NCI-H748 (cell line): Measurements from ENCODE around the gene CD209.

Experiments used
- DNase-seq: peaks from one replicate; lab custom pipeline; 2025; ENCODE audit not compliant: unreplicated experiment; lab: John Stamatoyannopoulos, UW

CD209 gene

GRCh38 chr19:7706188-7706954 lies 41.0 kb downstream of the CD209 start:
- DNase-seq, result no peak

- DNase-seq, result no peak
These were observed 41.7 kb downstream of the CD209 start for GRCh38 chr19:7705387-7706187.

- DNase-seq, result no peak
These were observed 42.9 kb downstream of the CD209 start for GRCh38 chr19:7704280-7705060.

GRCh38 chr19:7703332-7703731 lies 44.0 kb downstream of the CD209 start:
- DNase-seq, result no peak

GRCh38 chr19:7701654-7702457 lies 45.5 kb downstream of the CD209 start, which contains the start of gene FCER2:
Gene FCER2 (minus strand): TSS chr19:7702131. CDS start chr19:7699760, 2,371 bp downstream.
- DNase-seq, result no peak

GRCh38 chr19:7701049-7701653 lies 46.2 kb downstream of the CD209 start:
- DNase-seq, result no peak

GRCh38 chr19:7699417-7700401 lies 47.6 kb downstream of the CD209 start:
- DNase-seq, result no peak

GRCh38 chr19:7699003-7699402 lies 48.3 kb downstream of the CD209 start:
- no peak for DNase-seq

- no peak for DNase-seq
These were observed 48.8 kb downstream of the CD209 start for GRCh38 chr19:7698583-7698982.

- DNase-seq, result no peak
These were observed 49.5 kb downstream of the CD209 start for GRCh38 chr19:7697721-7698287.

GRCh38 chr19:7694499-7694898 lies 52.8 kb downstream of the CD209 start:
- no peak for DNase-seq

GRCh38 chr19:7692417-7693088 lies 54.8 kb downstream of the CD209 start:
- no peak for DNase-seq

- DNase-seq, result no peak
These were observed 55.8 kb downstream of the CD209 start for GRCh38 chr19:7691497-7691896.

- DNase-seq, result no peak
These were observed 56.5 kb downstream of the CD209 start for GRCh38 chr19:7690779-7691258.
